ENCODE data around the gene PNLIP.

GRCh38 chr10:116555880-116556279 lies 10.1 kb downstream of the PNLIP start:
- TF ChIP-seq POLR2A (IDR thresholded peaks at IDR 0.05) (no peak), CTCF (IDR thresholded peaks at IDR 0.05) (no peak)
